Measurements from ENCODE around the gene NDUFA12. TPM values are rescaled to one million over a fixed set of nuclear protein-coding genes. Genes with fewer than 3 reads are reported as not detected.

NDUFA12 gene
- total and polyA plus RNA-seq, 10 donors = 65.1 to 150 (median 93.6) TPM

GRCh38 chr12:95006206-95006605 is 2.7 kb upstream of the NDUFA12 start:
- H3K36me3 ChIP-seq = peaks cover 0 to 8% (median 8%) of the 10 kb centered on the region in 6 donors
- peaks cover 2 to 37% (median 24%) of the 10 kb centered on the region in 8 donors for H3K9me3 ChIP-seq
- 61 to 78% (median 67%) methylated on average over 4 of the region's 4 CpGs for WGBS, 5 donors
- no peak overlapping the region for H3K4me3 ChIP-seq
- H3K27ac ChIP-seq = no peak overlapping the region
- no peaks in the 10 kb centered on the region for H3K27me3 ChIP-seq (replicated peaks in 1 of 7)
- intact Hi-C loops (cut with DNase I; ENCODE audit: low total_unique reads) = no loop called here
- peaks cover 4 to 38% (median 27%) of the 10 kb centered on the region in 6 donors for H3K4me1 ChIP-seq
- no peak for TF ChIP-seq POLR2AphosphoS5 (IDR thresholded peaks at IDR 0.05)
- TF ChIP-seq CTCF (IDR thresholded peaks at IDR 0.05 in 8 of 11, conservative IDR thresholded peaks at IDR 0.05 in 3 of 11) = no peak
- no peak for TF ChIP-seq POLR2A (IDR thresholded peaks at IDR 0.05)
- no peak for DNase-seq

- H3K4me1 ChIP-seq = peaks cover 18 to 54% (median 43%) of the 10 kb centered on the region in 6 donors
- H3K36me3 ChIP-seq = peaks cover 0 to 24% (median 13%) of the 10 kb centered on the region in 6 donors
- peaks cover 2 to 34% (median 24%) of the 10 kb centered on the region in 8 donors for H3K9me3 ChIP-seq
- WGBS, 5 donors = 49 to 84% (median 70%) methylated on average over 2 of the region's 2 CpGs
- no peak for DNase-seq
- peak overlapping the region in 4 of 8 donors; percentile 87 to 93 (median 92) for H3K27ac ChIP-seq
- intact Hi-C loops (cut with DNase I; ENCODE audit: low total_unique reads) = no loop called here
- no peak overlapping the region for H3K4me3 ChIP-seq
- H3K27me3 ChIP-seq (replicated peaks in 1 of 7) = no peaks in the 10 kb centered on the region
- no peak for TF ChIP-seq CTCF (IDR thresholded peaks at IDR 0.05 in 8 of 11, conservative IDR thresholded peaks at IDR 0.05 in 3 of 11)
- TF ChIP-seq POLR2A (IDR thresholded peaks at IDR 0.05) = no peak
- TF ChIP-seq POLR2AphosphoS5 (IDR thresholded peaks at IDR 0.05) = no peak
Measured at GRCh38 chr12:95004610-95005009, 1.1 kb upstream of the NDUFA12 start.

- TF ChIP-seq POLR2A (IDR thresholded peaks at IDR 0.05) = no peak
- TF ChIP-seq CTCF (IDR thresholded peaks at IDR 0.05 in 8 of 11, conservative IDR thresholded peaks at IDR 0.05 in 3 of 11) = no peak
- TF ChIP-seq POLR2AphosphoS5 (IDR thresholded peaks at IDR 0.05) = no peak
- 58 to 68% (median 63%) methylated on average over 15 of the region's 15 CpGs for WGBS, 5 donors
- DNase-seq = no peak
- H3K4me1 ChIP-seq = peaks cover 24 to 61% (median 49%) of the 10 kb centered on the region in 6 donors
- H3K36me3 ChIP-seq = peaks cover 0 to 26% (median 13%) of the 10 kb centered on the region in 6 donors
- H3K4me3 ChIP-seq = peak overlapping the region; percentile 60 to 94 (median 80)
- H3K27me3 ChIP-seq (replicated peaks in 1 of 7) = no peaks in the 10 kb centered on the region
- H3K27ac ChIP-seq = peak overlapping the region; percentile 73 to 93 (median 90)
- intact Hi-C loops (cut with DNase I; ENCODE audit: low total_unique reads) = no loop called here
- peaks cover 2 to 28% (median 23%) of the 10 kb centered on the region in 8 donors for H3K9me3 ChIP-seq
Measured at GRCh38 chr12:95003921-95004272, 400 bp upstream of the NDUFA12 start.

- Histone ChIP-seq H3K4me1 (peaks cover 28 to 72% (median 59%) of the 10 kb centered on the region in 6 donors), H3K36me3 (peaks cover 0 to 26% (median 13%) of the 10 kb centered on the region in 6 donors), H3K27me3 (replicated peaks in 1 of 7) (no peaks in the 10 kb centered on the region), H3K9me3 (peaks cover 2 to 17% (median 12%) of the 10 kb centered on the region in 8 donors), H3K27ac (peak overlapping the region in 7 of 8 donors; percentile 76 to 93 (median 90)), H3K4me3 (peak overlapping the region; percentile 60 to 94 (median 80))
- intact Hi-C loops (cut with DNase I; ENCODE audit: low total_unique reads) = no loop called here
- no peak for DNase-seq
- TF ChIP-seq POLR2A (IDR thresholded peaks at IDR 0.05) (no peak), CTCF (IDR thresholded peaks at IDR 0.05 in 8 of 11, conservative IDR thresholded peaks at IDR 0.05 in 3 of 11) (no peak), POLR2AphosphoS5 (IDR thresholded peaks at IDR 0.05) (no peak)
- 16 to 26% (median 19%) methylated on average over 3 of the region's 3 CpGs for WGBS, 5 donors
Measured at GRCh38 chr12:95002754-95003153, 743 bp downstream of the NDUFA12 start.

All from spleen (tissue), 11 donors.